Stimulated activated CD8-positive, alpha-beta memory T cell treated with anti-CD3 and anti-CD28 coated beads, Interleukin-7, amount 100 ng/mL, for 4 hours (primary cell): Measurements from ENCODE around the gene SPRING1.
"Not testable (repeated sequence)": the region's sequence is repeated elsewhere in the genome, so short reads cannot be mapped to it uniquely, and the experiment has no call there.

Experiments used
- DNase-seq, 2 donors: peaks; one replicate each; pipeline ENCODE4 v3.0.0-alpha.2; 2020; ENCODE audit warnings: low read depth in 2 of 2

Gene SPRING1, protein sequence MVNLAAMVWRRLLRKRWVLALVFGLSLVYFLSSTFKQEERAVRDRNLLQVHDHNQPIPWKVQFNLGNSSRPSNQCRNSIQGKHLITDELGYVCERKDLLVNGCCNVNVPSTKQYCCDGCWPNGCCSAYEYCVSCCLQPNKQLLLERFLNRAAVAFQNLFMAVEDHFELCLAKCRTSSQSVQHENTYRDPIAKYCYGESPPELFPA

DNA sequence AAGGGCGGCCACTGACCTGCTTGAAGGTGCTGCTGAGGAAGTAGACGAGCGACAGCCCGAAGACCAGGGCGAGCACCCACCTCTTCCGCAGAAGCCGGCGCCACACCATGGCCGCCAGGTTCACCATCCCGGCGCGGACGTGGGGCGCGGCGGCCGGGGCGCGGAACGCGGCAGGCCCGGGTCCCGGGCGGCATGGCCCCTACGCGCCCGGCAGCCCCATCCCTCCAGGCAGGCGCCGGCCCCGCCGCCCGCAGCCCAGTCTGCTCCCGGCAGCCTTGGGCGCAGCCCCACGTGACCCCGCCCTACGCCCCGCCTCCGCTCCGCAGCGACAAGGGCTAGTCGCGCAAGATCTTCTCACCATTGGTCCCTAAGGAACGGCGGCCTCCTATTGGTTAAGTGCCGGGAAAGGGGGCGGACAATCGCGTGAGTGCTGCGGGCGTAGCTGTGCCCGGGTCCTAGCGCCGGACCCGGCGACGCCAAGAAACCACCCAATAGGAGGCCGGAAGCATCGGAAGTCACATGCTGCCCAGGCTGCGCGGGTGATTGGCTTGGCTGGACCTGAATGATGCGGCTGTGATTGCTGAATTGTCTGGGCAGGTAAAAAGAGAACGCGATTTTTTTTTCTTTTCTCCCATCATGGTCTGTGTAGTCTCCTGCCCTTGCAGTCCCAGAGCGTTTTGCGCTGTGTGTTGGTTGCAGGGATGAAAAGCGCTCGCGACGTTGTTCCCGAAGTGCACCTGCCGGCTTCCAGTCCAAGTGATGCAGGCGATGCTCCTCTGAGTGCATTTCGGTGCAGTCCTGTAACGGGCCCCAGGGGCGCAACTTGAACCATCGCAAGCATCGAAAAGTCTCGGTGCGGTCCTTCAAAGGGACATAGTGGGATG lies at the start of gene SPRING1, which contains the start of gene RNFT2:
Gene SPRING1 (minus strand): TSS at position 296 of the 884 bp plus-strand sequence. CDS start 169 bp downstream, at position 127.
Gene RNFT2 (plus strand): TSS at position 542 of the 884 bp plus-strand sequence. CDS start 2,183 bp downstream, outside the sequence.
- DNase-seq = peak; percentile 98 to 99

DNA sequence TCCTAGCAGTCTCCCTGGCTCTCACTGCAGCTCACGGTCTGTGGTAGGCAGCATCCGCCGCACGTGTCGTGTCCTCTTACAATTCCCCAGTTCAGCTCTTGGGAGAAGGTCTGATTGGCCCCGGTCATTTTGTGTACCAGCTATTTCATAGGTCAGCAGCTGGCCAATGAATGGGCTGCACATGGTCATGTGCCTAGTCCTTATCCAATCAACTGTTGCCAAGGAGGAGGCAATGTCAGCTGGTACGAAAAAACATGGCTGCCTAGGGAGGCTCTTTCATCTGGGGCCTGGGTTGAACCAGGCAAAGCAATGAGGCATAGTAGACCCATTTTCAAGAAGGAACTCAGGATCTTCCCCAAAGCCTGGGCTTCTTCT lies 46.4 kb upstream of the SPRING1 start:
- DNase-seq = no peak

DNA sequence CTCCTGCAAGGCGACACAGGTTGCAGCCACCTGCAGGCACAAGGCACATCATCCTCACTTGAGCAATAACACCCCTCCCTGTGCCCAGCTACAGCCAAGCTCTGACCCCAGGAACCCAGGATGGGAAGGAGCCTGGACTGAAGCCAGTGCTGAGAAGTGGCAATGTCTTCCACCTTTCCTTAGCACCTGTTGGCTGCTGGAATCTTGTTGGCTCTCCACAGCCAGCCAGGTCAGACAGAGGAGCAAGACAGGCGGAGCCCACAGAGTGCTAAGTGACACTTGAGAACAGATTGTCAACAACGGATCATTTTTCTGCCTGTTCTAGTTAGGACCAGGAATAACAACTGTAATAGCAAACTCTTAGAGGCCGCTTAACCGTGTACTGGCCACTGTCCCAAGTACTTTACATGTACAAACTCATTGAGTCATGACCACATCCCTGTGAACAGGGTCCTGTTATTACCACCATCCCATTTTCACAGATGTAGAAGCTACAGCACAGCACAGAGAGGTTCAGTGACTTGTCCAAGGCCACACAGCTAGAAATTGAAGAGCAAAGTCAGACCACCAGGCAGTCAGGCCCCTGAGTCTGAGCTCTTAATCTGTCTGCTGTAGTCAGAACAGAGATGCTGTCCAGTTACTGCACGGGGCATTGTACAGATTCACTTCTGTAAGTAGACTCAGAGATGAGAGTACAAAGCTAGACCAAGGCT lies 45.8 kb upstream of the SPRING1 start:
- DNase-seq = no peak

DNA sequence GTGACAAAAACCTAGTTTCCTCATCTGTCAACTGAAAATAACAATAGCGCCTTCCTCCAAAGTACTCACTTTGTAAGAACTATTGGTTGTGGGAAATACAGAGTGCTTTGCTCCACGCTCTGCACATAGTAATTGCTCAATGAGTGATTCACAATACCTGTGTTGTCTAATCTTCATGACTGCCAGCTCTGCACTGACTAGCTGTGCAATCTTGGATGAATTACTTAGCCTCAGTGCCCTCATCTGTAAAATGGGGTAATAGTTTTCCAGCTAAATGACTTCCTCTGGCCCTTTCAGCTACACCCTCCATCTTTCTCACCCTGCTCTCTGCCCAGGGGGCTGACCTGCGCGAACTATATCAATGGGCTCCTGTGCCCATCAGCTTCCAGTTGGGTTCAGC lies 43.1 kb upstream of the SPRING1 start:
- no peak for DNase-seq

DNA sequence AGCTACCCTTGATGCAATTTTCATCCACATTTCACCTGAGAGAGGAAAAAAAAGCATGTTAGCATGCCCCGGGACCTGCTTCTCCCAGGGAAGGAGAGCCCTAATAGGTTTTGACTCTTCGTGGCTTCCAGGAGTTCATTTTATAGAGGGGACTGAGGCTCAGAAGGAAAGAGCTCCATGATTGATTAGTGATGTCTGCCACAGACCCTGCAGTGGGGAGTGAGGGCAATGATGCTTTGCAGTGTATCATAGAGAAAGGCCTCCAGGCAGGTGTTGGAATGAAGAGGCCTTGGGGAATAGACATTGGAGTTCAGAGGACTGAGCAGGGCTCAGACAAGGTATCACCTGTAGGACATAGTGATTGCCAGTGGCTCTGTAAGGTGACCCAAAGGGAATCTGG lies 41.7 kb upstream of the SPRING1 start:
- DNase-seq = no peak

DNA sequence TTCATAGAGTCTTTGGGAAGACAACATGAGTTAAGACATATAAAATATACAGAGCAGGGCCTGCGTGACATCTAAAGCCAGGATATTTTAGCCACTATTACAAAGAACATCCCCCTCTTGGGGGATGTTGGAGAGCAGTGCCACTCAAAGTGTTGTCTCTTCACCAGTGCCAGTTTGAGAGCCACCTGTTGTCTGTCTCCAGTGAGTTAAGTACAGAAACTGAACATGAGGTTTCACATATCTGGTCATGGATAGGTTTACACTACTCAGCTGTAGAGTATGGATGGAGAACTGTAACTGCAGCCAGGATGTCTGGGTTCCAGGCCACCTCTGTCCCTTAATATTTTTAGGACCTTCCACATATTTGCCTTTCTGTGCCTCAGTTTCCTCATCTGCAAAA lies 39.4 kb upstream of the SPRING1 start:
- no peak for DNase-seq

DNA sequence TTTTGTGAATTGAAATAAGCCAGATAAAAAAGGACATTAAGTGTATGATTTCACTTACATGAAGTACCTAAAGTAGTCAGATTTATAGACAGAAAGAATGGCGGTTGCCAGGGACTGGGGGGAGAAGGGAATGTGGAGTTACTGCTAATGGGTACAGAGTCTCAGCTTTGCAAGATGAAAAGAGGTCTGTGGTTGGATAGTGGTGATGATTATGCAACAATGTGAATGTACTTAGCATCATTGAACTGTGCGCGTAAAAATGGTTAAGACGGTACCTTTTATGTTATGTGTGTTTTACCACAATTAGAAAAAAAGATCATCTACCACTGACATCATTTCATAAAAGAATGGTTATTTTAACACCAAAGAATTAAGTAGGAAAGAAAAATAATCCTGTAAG lies 36.2 kb upstream of the SPRING1 start:
- no peak for DNase-seq

DNA sequence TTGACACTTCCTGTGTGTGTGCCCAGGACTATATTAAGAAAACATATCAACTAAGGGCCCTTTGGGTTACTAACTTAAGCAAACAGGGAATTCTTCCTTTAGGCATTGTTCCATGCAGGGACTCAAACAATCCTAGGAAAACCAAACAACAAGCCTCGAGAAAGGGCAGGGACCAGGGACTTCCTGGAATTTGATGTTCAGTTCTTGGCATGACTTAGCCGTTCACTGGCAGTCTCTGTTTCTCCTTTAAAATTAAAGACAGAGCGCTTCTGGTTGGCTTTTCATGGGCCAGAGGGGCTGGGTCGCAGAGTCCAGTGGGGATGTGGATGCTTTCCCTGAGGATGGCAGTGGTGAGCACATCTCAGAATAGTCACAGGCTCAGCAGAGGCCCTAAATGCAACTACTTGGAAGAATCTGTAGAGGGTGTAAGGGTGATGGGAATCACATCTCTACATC lies 35.4 kb upstream of the SPRING1 start:
- no peak for DNase-seq

DNA sequence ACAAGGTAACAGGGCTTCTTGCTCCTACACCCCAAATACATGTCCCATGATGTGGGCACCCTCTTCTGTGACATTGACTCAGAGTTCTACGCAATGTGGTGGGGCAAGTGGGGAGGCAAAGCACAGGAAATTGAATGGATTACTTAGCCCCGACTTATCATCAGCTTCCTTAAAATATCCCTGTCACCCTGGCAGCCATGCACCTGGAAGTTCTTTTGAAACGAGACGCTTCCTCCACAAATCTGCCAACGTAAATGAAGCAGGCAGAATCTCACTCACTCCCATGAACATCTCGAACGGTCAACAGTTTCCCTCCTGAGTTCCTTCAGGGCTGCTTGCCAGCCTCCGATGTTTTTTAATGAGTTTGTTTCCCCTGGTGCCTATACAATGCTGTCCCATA lies 33.8 kb upstream of the SPRING1 start:
- no peak for DNase-seq

DNA sequence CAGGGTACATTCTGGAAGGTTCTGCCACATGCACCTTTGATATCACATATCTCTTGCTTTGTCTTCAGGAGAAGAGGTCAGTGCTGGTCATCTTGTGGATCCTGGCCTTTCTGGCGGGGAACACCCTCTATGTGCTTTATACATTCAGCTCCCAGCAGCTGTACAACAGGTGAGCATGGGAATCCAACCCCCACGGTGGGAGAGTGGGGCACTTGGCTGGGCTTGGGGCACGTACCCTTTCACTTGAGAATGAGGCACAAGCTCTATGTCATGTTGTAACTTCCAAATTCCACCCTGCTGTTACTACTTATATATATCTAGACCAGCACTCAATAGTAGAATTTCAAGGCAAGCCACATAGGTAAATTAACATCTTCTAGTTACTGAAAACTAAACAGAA lies 28.9 kb upstream of the SPRING1 start:
- DNase-seq = no peak

DNA sequence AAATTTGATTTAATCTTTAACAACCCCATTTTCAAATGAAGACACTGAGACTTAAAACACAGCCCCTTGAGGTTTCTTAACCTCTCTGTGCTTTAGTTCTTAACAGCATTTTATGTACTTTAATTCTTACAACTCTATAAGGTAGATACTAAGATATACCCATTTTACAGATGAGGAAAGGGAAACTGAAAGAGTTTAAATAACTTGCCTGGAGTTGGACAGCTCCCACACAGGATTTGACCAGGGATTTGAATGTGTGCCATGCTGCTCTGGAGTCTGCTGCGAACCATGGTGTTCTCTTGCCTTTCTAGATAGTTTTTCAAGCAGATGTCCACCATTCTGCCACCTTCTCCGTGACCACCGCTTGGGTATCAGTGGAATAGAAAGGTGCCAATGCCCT lies 28.4 kb upstream of the SPRING1 start:
- DNase-seq = no peak

DNA sequence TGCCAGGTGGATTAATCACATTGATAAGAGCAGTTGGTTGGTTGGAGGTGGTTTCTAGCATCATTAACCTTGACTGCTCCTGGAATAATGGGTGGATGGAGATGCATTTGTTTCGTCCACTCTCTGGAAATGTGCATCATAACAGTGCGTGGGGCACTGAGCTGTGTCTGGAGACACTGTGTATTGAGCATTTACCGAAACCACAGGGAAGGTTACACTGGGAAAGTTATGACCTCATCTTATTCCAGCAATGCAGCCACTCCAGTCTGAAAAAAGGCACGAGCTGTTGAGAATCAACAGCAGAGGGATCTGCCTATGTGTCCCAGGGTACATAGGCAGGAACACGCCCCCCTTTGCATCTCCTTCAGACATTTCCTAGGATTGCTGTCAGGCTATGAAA lies 27.4 kb upstream of the SPRING1 start:
- no peak for DNase-seq

DNA sequence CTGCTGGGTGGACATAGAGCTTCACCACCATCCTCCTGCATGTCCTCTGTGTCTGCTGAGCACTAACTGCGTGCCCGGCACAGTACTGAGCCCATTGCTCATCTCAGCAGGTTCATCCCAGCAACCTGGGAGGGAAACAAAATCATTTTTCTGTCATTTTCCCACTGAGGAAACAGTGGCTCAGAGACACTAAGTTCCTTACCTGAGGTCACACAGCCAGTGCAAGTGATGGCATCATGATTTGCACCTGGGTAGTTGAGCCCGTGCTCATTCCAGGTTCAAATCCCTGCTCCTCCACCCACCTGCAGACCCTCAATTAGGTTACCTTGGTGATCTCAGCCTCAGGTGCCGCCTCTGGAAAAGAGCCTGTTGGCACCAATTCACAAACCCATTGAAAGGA lies 23.6 kb upstream of the SPRING1 start:
- no peak for DNase-seq

DNA sequence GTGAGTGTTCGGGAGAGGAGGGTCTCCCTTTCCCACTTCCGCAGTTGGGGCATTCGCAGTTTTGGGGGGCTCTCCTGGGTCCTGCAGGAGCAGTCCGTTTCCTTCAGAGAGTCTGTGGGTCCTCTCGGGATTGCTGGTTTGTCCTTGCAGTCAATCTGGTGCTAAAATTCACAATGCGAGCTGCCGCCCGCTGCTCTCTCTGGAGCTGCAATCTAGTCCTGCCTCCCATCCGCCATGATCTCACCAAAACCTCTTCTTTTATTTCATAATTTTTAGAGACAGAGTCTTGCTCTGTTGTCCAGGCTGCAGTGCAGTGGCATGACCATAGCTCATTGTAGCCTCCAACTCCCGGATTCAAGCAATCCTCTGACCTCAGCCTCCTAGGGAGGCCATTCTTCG lies 22.8 kb upstream of the SPRING1 start:
- no peak for DNase-seq

DNA sequence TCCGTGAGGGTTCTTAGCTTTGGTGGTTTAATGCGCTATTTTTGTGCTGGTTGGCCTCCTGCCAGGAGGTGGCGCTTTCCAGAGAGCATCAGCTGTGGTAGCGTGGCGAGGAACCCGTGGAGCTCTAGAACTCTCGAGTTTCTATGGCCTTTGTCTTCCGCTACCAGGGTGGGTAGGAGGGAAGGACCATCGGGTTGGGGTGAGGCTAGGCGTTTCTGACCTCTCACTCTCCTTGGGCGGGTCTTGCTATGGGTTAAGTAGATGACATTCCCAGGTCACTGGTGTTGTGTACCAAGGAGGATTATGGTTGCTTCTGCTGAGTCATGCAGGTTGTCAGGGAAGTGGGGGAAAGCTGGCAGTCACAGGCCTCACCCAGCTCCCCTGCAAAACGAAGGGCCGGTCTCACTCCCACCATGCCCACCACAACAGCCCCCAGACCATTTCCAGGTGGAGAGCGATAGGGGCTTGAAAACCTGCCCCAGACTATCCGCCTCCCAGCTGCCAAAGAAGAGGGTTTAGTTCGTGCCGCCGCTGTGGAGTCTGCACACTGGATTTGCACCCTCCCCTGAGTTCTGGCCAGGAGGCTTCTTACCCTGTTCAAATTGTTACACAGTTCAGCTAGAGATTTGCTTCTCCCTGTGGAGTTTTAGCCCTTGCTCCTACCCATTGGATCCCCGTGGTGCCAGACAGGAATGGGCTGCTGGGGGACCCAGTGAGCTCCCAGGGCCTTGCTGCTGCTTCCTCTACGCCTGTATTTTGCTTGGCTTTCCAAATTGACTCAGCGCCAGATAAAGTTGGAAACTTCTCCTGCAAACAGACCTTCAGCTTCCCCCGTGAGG lies 22.1 kb upstream of the SPRING1 start:
- peak in 1 of 2 donors; percentile 5 for DNase-seq

DNA sequence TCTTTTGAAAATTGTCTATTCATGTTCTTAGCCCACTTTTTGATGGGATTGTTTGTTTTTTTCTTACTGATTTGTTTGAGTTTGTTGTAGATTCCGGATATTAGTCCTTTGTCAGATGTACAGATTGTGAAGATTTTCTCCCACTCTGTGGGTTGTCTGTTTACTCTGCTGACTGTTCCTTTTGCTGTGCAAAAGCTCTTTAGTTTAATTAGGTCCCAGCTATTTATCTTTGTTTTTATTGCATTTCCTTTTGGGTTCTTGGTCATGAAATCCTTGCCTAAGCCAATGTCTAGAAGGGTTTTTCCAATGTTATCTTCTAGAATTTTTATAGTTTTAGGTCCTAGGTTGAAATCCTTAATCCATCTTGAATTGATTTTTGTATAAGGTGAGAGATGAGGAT lies 16.9 kb upstream of the SPRING1 start:
- not testable (repeated sequence) for DNase-seq

DNA sequence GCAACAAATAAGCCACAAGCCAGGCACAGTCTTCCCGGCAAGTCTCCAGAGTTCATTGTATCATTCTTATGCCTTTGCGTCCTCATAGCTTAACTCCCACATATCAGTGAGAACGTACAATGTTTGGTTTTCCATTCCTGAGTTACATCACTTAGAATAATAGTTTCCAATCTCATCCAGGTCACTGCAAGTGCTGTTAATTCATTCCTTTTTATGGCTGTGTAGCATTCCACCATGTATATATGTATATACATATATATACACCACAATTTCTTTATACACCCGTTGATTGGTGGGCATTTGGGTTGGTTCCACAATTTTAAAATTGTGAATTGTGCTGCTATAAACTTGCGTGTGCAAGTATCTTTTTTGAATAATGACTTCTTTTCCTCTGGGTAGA lies 16.2 kb upstream of the SPRING1 start:
- not testable (repeated sequence) for DNase-seq

DNA sequence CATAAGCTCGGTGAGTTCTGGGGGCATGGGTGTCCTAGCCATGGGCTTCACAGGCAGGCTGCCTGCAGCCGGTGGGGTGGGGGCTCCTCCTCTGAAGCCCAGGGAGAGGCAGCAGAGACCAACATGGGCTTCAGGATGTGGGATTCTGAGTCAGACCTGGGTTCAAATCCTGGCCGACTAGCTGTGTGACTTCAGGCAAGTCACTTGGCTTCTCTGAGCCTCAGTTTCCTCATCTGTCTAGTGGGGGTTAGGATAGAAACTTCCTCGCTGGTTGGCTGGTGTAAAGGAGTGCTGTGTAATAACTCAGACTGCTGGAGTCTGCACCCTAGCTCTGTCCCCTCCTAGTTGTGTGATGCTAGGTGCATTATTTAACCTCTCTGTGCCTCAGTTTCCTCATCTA lies 12.4 kb upstream of the SPRING1 start:
- DNase-seq = no peak

DNA sequence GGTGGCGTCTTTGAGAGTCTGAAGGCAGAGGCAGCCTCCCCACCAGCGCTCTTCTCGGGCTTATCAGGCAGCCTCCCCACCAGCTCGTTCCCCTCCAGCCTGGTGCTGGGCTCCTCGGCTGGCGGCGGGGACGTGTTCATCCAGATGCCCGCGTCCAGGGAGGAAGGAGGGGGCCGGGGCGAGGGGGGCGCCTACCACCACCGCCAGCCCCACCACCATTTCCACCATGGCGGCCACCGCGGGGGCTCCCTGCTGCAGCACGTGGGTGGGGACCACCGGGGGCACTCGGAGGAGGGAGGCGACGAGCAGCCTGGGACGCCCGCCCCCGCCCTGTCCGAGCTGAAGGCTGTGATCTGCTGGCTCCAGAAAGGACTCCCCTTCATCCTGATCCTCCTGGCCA lies 12.0 kb upstream of the SPRING1 start:
- DNase-seq = no peak

DNA sequence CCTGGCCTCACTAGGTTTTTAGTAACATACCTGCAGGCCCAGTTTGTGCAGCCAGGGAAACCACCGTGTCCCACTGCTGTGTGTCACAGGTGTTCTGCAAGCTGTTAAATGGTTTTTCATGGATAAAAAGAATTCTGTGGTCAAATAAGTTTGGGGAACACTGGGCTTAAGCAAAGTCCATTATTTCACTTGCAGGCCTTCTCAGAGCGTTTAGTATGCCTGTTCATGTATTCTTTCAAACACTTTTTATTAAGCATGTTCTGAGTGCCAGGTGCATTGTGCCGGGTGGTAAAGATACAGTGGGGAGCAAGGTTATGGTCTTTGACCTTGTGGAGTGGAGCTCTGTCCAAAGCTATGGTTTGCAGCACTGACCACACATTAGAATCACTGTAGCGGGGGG lies 7.7 kb upstream of the SPRING1 start:
- DNase-seq = no peak

DNA sequence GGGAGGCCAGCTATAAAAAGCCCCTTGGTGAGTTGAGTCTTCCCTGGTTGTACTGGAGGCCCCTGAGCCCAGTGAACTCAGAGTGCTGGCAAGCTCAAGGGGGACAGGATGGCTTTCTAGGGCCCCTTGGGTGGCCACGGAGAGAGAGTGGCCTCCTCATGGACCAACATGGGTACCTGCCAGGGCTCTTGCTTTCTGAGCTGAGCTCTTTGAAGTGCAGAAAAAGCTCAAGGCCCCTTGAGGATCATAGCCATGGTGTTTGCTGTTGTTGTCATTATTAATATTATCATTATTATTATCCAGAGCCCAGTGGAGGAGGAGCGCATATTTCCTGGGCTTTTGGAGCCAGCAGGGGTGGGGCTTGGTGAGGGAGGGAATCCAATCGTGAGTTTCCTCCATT lies 6.9 kb upstream of the SPRING1 start:
- DNase-seq = no peak

DNA sequence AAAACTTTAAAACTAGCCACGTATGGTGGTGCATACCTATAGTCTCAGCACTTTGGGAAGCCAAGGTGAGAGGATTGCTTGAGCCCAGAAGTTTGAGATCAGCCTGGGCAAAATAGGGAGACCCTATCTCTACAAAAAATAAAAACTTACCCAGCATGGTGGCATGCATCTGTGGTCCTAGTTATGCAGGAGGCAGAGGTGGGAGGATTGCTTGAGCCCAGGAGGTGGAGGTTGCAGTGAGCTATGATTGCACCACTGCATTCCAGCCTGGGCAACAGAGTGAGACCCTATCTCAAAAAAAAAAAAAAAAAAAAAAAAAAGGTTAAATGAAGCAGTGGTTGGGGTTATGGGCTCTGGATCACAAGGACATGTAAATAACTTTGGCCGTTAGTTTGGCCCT lies 4.9 kb upstream of the SPRING1 start:
- not testable (repeated sequence) for DNase-seq
